NCI-H1436 treated with DMSO at 0.1 percent for 48 hours (cell line): ENCODE results near the gene CREBBP.

Experiments used
- DNase-seq: peaks from one replicate; lab custom pipeline; 2025; lab: John Stamatoyannopoulos, UW

CREBBP gene

GRCh38 chr16:3856367-3857141, 24.0 kb downstream of the CREBBP start:
- DNase-seq, result no peak

- DNase-seq, result no peak
Measured at GRCh38 chr16:3854750-3855541, 25.6 kb downstream of the CREBBP start.

DNA sequence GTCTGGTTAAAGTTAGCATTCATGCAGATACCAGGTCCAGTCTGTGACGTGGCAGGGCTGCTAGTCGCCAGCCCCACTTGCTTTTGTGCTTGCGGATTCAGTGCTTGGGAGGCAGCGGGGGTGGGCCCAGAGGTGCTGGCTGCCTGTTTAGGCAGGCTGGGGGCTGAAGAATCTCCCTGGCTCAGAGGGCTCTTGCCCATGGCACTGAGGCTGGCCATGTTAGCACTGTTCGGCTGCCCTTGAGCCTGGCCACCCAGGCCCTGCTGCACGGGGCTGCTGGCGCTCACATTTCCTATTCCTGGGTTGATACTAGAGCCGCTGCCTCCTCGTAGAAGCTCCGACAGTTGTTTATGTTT, 30.0 kb downstream of the CREBBP start:
- DNase-seq, result no peak

GRCh38 chr16:3849751-3850543, 30.6 kb downstream of the CREBBP start:
- DNase-seq, result no peak

GRCh38 chr16:3846595-3847091, 33.9 kb downstream of the CREBBP start:
- no peak for DNase-seq

- DNase-seq, result no peak
Measured at GRCh38 chr16:3846087-3846486, 34.4 kb downstream of the CREBBP start.

- DNase-seq, result no peak
Measured at GRCh38 chr16:3842994-3843393, 37.5 kb downstream of the CREBBP start.

DNA sequence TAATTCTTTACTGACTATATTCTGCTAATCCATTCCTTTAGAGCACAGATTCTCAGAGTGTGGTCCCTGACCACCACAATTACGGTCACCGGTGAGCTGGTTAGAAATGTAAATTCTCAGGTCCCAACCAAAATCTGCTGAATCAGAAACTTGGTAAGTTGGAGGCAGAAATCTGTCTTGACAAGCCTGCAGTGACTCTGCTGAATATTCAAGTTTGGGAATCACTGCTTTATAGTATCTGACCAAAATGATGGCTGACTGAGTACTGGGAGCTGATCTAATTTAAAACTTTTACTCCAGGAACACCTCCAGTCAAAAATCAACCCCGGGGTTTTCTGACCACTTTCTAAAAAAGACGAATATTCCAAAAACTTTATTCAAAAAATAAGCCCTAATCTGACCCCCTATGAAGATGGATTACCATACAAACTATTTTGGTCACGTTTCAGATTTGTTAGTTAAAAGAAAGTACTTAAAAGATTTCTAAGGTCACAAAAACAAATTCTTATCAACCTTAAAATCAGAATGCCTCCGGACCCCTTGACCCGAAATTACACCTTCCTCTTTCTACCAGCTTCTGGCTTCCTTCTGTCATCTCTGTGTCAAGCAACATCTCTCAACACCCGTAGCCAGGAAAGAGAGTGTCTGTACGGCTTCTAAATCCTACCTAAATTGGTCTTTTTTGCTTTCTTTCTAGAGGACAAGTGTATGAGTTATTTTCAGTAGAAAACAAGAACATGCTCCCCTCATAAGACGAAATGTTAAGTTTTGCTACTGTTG, 38.6 kb downstream of the CREBBP start:
- DNase-seq, result no peak

DNA sequence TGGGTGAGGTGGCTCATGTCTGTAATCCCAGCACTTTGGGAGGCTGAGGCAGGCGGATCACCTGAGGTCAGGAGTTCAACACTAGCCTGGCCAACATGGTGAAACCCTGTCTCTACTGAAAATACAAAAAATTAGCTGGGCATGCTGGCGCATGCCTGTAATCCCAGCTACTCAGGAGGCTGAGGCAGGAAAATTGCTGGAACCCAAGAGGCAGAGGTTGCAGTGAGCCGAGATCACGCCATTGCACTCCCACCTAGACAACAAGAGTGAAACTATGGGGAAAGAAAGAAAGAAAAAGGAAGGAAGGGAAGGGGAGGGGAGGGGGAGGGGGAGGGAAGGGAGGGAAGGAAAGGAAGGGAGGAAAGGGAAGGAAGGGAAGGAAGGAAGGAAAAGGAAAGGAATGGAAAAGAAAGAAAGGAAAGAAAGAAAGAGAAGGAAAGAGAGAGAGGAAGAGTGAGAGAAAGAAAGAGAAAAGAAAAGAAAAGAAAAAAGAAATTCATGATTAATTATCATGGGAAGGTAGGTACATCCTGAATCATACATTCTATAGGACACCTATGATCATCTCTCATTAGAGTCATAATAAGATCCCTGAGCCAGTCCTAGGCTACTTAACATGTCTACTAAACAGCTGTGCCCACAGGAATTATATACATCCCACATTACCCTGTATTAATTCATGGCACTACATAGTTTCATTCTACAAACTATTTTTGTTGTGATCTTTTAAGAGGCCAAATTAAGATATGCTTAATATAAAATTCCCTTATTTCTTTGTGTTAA, 40.9 kb downstream of the CREBBP start:
- DNase-seq, result no peak

DNA sequence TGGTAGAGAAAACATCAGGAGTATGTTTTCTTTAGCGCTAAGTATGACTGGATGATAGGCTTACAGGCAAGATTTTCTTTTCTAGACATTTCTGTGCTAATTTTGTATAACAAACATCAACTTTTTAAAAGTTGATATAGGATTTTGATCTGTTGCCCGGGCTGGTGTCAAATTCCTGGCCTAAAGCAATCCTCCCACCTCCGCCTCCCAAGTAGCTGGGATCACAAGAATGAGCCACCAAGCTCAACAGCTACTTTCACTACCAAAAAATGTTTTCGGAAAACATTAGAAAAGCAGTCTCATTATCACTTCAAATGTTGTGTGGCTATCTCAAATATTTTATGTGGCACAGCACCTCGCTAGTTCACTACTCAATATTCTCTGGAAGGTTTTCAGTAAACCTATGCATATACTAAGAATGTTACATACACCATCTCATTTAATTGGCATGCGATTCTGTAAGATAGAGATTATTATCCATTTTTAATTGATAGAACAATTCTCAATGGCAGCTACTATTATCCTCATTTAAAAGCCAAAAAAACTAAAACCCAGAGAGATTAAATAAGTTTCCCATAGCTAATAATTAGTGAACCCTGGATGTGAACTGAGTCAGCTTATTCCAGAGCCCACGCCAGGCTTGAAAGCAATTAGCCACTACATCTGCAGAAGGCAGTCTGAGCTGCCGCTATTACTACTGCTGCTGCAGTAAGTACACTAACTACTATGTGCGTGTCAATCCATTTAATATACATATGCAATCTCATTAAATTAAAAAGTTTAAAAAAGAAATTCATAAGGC, 41.7 kb downstream of the CREBBP start:
- DNase-seq, result no peak

DNA sequence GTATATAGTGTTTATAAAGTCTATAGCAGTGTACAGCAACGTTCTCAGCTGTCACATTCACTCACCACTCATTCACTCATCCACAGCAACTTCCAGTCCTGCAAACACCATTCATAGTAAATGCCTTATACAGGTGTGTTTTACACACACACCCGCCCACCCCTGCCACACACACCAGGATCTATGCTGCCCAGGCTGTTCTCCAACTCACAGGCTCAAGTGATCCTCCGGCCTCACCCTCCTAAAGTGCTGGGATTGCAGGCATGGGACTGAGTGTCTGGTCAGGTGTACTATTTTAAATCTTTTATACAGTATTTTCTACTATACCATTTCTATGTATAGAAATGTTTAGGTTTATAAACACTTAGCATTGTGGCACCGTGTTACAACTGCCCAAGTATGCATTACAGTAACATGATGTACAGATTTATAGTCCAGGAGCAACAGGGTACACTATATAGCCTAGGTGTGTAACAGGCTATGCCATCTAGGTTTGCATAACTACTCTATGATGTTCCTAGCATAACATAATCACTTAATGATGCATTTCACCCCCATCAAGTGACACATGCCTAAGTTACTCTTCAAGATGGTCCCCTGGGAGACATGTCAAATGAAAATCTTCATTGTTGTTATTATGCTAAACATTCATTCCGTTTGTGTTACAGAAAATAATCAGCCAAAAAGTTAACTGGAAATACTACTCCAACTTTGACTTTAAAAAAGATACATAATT, 42.5 kb downstream of the CREBBP start:
- DNase-seq, result no peak

DNA sequence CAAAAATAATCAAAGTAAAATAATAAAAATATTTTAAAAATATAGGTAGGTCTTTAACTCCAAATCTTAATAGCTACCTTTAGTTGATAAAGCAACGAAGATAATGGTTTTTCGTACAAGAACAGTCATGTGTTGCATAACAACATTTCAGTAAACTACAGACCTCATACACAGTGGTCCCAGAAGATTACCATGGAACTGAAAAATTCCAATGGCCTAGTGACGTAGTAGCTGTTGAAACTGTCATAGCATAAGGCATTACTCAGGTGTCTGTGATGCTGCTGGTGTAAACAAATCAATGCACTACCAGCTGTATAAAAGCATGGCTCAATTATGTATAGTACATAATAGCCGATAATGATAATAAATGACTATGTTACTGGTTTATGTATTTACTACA, 43.9 kb downstream of the CREBBP start:
- DNase-seq, result no peak

DNA sequence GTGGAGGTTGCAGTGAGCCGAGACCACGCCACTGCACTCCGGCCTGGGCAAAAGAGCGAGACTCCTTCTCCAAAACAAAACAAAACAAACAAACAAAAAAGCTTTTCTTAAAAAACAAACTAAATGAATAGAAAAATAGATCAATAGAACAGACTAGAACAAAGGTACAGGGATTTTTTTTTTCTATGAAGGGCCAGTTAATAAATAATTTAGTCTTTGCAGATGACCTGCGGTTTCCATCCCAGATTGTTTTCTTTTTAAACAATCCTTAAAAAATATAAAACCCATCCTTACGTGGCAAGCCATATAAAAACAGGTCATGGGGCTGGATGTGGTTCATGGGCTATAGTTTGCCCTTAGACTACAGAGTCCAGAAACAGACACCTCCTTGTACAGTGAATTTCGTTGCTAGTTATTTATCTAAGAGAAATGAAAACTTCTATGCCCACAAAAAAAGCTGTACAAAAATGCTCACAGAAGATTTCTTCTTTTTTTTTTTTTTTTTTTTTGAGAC, 45.4 kb downstream of the CREBBP start:
- no peak for DNase-seq

DNA sequence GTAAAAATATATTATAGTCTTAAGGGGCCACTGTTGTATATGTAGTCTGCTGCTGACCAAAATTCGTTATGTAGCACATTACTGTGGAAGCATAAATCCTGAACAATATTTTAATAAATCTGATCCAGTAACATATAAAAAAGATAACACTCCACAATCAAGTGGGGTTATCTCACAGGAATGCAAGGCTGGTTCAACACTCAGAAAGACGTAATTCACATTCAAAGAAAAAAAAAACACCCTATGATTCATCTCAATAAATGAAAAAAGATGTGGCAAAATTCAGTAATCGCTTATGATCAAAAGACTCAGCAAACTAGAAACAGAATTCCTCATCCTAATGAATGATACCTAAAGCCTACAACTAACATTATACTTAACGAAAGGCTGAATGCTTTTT, 47.8 kb downstream of the CREBBP start:
- no peak for DNase-seq

DNA sequence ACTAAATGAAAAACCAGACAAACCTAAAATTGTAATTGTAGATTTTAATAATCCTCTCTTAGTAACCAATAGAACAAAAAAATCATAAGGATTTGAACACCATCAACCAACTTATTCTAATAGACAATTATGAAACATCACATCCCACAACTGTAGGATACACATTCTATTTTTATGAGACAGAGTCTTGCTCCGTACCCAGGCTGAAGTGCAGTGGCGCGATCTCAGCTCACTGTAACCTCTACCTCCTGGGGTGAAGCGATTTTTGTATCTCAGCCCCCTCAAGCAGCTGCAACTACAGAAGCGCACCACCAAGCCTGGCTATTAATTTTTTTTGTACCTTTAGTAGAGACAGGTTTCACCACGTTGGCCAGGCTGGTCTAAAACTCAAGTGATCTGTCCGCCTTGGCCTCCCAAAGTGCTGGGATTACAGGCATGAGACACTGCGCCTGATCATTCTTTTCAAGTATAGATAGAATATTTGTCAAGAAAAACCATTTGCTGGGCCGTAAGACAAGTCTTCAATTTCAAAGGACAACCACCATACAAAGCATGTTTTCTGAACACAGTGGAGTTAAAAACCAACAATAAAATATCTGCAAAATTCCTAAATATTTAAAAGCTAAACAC, 49.8 kb downstream of the CREBBP start:
- DNase-seq, result no peak

GRCh38 chr16:3829631-3830536, 50.6 kb downstream of the CREBBP start:
- DNase-seq, result no peak

DNA sequence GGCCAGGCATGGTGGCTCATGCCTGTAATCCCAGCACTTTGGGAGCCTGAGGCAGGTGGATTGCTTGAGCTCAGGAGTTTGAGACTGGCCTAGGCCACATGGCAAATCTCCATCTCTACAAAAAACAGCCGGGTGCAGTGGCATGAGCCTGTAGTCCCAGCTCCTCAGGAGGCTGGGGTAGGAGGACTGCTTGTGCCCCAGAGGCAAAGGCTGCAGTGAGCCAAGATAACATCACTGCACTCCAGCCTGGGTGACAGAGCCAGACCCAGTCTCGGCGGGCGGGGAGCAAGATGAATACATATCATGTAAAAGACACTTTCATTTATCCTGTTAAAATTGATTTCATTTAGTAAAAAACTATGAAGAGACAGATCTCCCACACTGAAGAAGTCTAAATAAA, 54.6 kb downstream of the CREBBP start:
- DNase-seq, result no peak

GRCh38 chr16:3825103-3825502, 55.4 kb downstream of the CREBBP start:
- DNase-seq, result no peak
